ENCODE measurements around the gene HDAC4. TPM values are rescaled to one million over a fixed set of nuclear protein-coding genes. Genes with fewer than 3 reads are reported as not detected.

Gene HDAC4
- total and polyA plus RNA-seq, 2 donors (not counting 1 experiment from before 2014, with no cell fraction given): 13.5 to 46.0 TPM

- peaks cover 20% of the 10 kb centered on the region for H3K4me1 Mint-ChIP-seq
- no peak overlapping the region for H3K4me3 Mint-ChIP-seq
- no peak overlapping the region for H3K27ac Mint-ChIP-seq
- Histone ChIP-seq H2AFZ (ENCODE audit: insufficient read depth, low read depth, low read length, poor library complexity, severe bottlenecking) (no peak overlapping the region), H3K9me3 (ENCODE audit: control extremely low read depth in 1 of 3, control insufficient read depth in 2 of 3, insufficient read depth in 1 of 3, low read length in 2 of 3) (no peaks in the 10 kb centered on the region), H3K9ac (ENCODE audit: low read length) (no peak overlapping the region), H3K4me2 (replicated peaks; ENCODE audit: low read depth, low read length, poor library complexity, severe bottlenecking) (no peak overlapping the region), H3K27me3 (replicated peaks in 1 of 4; ENCODE audit: control extremely low read depth in 1 of 4, control insufficient read depth in 3 of 4, insufficient read depth in 4 of 4, low read length in 3 of 4) (no peaks in the 10 kb centered on the region), H3K36me3 (replicated peaks in 1 of 2; ENCODE audit: control extremely low read depth in 1 of 2, control insufficient read depth in 1 of 2, extremely low read depth in 1 of 2, insufficient read depth in 2 of 2, low read length in 1 of 2) (peaks cover 0 to 2% of the 10 kb centered on the region in 2 experiments), H4K20me1 (ENCODE audit: control insufficient read depth, insufficient read depth, low read length, poor library complexity, severe bottlenecking) (peaks cover 32% of the 10 kb centered on the region), H3K27ac (ENCODE audit: low read length in 2 of 2) (no peak overlapping the region), H3K4me1 (ENCODE audit: control insufficient read depth in 2 of 2, insufficient read depth in 2 of 2, low read length in 2 of 2) (peaks cover 5 to 10% of the 10 kb centered on the region in 2 donors), H3K4me3 (ENCODE audit: control extremely low read depth in 1 of 5, extremely low read depth in 1 of 5, insufficient read depth in 1 of 5, low read depth in 2 of 5, low read length in 4 of 5) (no peak overlapping the region), H3K79me2 (ENCODE audit: control insufficient read depth, insufficient read depth, low read length) (peaks cover 91% of the 10 kb centered on the region)
- 100% methylated on average over 1 of the region's 1 CpG for WGBS (ENCODE audit: insufficient coverage)
- H3K27me3 Mint-ChIP-seq: no peaks in the 10 kb centered on the region
- ATAC-seq (ENCODE audit: low read depth) (no peak), DNase-seq (no peak)
- no peaks in the 10 kb centered on the region for H3K9me3 Mint-ChIP-seq (ENCODE audit: insufficient read depth)
- no peak for TF ChIP-seq EZH2 (IDR thresholded peaks at IDR 0.05; ENCODE audit: borderline replicate concordance, insufficient read depth, low read depth, low read length, poor library complexity, severe bottlenecking)
- TF ChIP-seq, protein P1, sequence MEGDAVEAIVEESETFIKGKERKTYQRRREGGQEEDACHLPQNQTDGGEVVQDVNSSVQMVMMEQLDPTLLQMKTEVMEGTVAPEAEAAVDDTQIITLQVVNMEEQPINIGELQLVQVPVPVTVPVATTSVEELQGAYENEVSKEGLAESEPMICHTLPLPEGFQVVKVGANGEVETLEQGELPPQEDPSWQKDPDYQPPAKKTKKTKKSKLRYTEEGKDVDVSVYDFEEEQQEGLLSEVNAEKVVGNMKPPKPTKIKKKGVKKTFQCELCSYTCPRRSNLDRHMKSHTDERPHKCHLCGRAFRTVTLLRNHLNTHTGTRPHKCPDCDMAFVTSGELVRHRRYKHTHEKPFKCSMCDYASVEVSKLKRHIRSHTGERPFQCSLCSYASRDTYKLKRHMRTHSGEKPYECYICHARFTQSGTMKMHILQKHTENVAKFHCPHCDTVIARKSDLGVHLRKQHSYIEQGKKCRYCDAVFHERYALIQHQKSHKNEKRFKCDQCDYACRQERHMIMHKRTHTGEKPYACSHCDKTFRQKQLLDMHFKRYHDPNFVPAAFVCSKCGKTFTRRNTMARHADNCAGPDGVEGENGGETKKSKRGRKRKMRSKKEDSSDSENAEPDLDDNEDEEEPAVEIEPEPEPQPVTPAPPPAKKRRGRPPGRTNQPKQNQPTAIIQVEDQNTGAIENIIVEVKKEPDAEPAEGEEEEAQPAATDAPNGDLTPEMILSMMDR (IDR thresholded peaks at IDR 0.05): no peak
- intact Hi-C loops (cut with micrococcal nuclease): loop anchor here (5.0 kb wide), 1 partner anchor 358 kb away; no protein-coding TSS in a partner anchor
- ChIA-PET CTCF (interaction anchor here (1.7 kb wide), 1 partner anchor 128 kb away, joined by 5 read pairs; no protein-coding TSS in a partner anchor), POLR2A (no interaction called here)
Measured at GRCh38 chr2:239394978-239395377, 5.8 kb downstream of the HDAC4 start.

DNA sequence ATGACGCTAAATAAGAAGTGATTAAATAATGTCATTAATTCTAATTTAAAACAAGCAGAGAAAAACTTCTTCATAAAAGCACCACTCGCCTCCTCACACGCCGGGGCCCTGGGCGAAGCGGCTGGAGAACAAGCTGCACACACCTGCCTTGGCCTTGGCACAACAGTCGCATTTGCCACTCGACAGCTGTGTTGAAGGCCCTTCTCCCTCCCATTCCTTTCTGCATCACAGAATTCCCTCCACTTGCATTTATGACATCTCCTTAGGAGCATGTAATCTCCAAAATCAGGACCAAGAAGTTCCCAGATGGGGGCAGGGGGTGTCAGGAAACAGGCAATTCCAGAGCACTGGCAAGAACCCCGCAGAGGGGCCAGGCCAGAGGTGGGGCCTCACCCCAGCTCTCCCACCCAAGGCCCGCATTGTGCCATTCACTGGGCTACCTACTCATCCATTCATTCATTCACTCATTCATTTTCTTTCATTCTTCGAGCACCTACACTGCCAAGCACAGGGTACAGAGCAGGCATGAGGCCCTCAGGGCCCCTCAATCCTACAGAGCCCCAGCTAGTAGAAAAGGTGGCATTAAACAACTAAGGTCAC is 6.4 kb downstream of the HDAC4 start:
- no peaks in the 10 kb centered on the region for H3K9me3 Mint-ChIP-seq (ENCODE audit: insufficient read depth)
- H3K27me3 Mint-ChIP-seq: no peaks in the 10 kb centered on the region
- Histone ChIP-seq H3K27me3 (replicated peaks in 1 of 4; ENCODE audit: control extremely low read depth in 1 of 4, control insufficient read depth in 3 of 4, insufficient read depth in 4 of 4, low read length in 3 of 4) (no peaks in the 10 kb centered on the region), H3K9ac (ENCODE audit: low read length) (no peak overlapping the region), H3K9me3 (ENCODE audit: control extremely low read depth in 1 of 3, control insufficient read depth in 2 of 3, insufficient read depth in 1 of 3, low read length in 2 of 3) (peaks cover 0 to 3% (median 0%) of the 10 kb centered on the region in 3 donors), H3K4me1 (ENCODE audit: control insufficient read depth in 2 of 2, insufficient read depth in 2 of 2, low read length in 2 of 2) (peaks cover 4 to 5% of the 10 kb centered on the region in 2 donors), H2AFZ (ENCODE audit: insufficient read depth, low read depth, low read length, poor library complexity, severe bottlenecking) (no peak overlapping the region), H3K79me2 (ENCODE audit: control insufficient read depth, insufficient read depth, low read length) (peaks cover 94% of the 10 kb centered on the region), H3K4me3 (ENCODE audit: control extremely low read depth in 1 of 5, extremely low read depth in 1 of 5, insufficient read depth in 1 of 5, low read depth in 2 of 5, low read length in 4 of 5) (no peak overlapping the region), H4K20me1 (ENCODE audit: control insufficient read depth, insufficient read depth, low read length, poor library complexity, severe bottlenecking) (peaks cover 37% of the 10 kb centered on the region), H3K27ac (ENCODE audit: low read length in 2 of 2) (no peak overlapping the region), H3K36me3 (replicated peaks in 1 of 2; ENCODE audit: control extremely low read depth in 1 of 2, control insufficient read depth in 1 of 2, extremely low read depth in 1 of 2, insufficient read depth in 2 of 2, low read length in 1 of 2) (peaks cover 0 to 2% of the 10 kb centered on the region in 2 experiments), H3K4me2 (replicated peaks; ENCODE audit: low read depth, low read length, poor library complexity, severe bottlenecking) (no peak overlapping the region)
- 97% methylated on average over 9 of the region's 11 CpGs for WGBS (ENCODE audit: insufficient coverage)
- ChIA-PET CTCF (interaction anchor here (1.7 kb wide), 1 partner anchor 127 kb away, joined by 5 read pairs; no protein-coding TSS in a partner anchor), POLR2A (no interaction called here)
- intact Hi-C loops (cut with micrococcal nuclease): no loop called here
- no peak overlapping the region for H3K27ac Mint-ChIP-seq
- no peak for TF ChIP-seq EZH2 (IDR thresholded peaks at IDR 0.05; ENCODE audit: borderline replicate concordance, insufficient read depth, low read depth, low read length, poor library complexity, severe bottlenecking)
- TF ChIP-seq, protein P1 (IDR thresholded peaks at IDR 0.05): no peak
- H3K4me1 Mint-ChIP-seq: peaks cover 15% of the 10 kb centered on the region
- ATAC-seq (ENCODE audit: low read depth) (no peak), DNase-seq (no peak)
- H3K4me3 Mint-ChIP-seq: no peak overlapping the region
